Measurements from ENCODE around the gene SLC6A19.

Gene SLC6A19

DNA sequence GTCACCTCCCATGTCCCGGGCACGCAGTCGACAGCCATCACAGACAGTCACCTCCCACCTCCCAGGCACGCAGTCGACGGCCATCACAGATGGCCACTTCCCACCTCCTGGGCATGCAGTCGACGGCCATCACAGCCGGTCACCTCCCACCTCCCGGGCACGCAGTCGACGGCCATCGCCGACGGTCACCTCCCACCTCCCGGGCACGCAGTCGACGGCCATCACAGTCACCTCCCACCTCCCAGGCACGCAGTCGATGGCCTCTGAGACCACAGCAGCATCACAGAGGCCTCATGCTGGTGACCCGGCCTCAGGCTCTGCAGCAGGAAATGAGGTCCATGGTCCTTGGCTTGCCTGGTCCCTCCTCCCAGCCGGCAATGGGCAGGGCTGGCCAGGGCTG is 5.5 kb upstream of the SLC6A19 start:
- no peak for DNase-seq (ENCODE audit: low spot score)

DNA sequence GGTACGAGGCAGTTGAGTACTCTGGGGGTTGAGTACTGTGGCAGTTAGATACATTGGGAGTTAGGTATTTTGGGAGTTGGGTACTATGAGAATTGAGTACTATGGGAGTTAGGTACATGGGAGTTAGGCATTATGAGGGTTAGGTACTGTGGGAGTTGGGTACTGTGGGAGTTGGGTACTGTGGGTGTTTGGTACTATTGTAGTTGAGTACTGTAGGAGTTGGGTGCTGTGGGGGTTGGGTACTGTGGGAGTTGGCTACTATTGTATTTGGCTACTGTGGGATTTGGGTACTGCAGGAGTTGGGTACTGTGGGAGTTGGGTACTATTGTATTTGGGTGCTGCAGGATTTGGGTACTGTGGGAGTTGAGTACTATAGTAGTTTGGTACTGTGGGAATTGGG is 4.8 kb upstream of the SLC6A19 start:
- DNase-seq (ENCODE audit: low spot score): no peak

DNA sequence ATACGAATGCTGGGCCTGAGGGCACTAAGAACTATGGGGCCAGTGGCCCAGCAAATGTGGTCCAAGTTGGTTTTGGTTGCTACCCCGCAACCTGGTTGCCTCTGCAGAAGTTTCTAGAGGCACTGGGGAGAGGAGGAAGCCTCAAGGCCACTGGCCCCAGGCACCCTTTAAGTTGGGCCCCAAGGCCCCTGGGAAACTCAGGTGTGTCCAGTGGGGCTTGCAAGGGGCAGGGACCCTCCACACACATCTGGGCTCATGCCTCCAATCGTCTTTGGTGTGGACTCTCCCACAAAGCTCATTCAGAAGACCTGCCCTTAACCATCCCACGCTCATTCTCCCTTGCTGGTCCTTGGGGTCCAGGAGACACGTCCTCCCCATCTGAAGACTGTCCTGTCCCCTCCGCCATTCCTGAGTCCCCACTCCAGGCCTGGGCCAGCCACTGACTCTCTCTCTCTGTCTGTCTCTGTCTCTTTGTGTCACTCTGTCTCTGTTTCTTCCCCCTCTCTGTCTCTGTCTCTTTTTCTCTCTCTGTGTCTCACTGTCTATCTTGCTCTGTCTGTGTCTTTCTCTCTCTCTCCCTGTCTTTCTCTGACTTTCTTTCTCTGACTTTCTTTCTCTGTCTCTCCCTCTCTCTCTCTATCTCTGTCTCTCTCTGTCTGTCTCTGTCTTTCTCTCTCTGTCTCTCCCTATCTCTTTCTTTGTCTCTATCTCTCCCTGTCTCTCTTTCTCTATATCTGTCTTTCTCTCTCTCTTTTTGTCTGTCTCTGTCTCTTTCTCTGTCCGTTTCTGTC is 3.3 kb upstream of the SLC6A19 start:
- no peak for DNase-seq (ENCODE audit: low spot score)

DNA sequence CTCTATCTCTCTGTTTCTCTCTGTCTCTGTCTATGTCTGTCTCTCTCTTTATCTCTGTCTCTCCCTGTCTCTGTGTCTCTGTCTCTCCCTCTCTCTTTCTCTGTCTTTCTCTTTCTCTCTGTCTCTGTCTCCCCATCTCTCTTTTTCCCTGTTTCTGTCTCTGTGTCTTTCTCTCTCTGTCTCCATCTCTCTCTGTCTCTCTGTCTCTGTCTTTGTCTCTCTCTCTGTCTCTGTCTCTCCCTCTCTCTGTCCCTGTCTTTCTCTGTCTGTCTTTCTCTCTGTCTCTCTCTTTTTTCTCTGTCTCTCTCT is 2.1 kb upstream of the SLC6A19 start:
- no peak for DNase-seq (ENCODE audit: low spot score)

DNA sequence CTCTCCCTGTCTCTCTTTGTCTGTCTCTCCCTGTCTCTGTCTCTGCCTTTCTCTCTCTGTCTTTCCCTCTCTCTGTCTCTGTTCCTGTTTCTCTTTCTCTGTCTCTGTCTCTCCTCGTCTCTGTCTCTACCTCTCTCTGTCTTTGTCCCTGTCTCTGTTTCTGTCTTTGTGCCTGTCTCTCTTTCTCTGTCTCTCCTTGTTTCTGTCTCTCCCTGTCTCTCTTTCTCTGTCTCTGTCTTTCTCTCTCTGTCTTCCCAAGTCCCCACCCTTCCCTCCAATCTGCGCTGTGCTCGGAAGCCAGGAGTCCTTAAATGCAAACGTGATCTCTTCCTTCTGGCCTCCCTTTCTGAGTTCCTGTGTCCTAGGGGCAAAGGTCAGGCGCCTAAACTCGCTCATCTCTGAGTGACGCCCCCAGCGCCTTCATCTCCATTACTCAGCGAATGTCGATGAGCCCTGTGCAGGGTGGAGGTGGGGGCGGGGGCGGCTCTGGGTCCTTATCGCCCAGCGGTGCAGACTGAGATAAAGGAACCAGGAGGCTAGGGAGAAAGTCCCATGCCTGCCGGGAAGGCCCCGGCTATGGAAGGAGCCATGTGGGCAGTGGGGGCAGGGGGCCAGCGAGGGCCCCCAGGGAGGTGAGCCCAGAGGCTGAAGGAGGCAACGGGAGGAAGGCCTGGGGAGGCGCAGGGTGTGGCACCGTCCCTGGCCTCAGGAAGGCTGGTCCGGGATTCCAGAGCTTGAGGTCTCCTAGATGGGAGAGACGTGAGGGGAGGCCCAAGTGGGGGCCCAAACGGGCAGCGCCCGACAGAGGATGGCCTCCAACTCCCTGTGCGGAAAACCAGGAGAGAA is 1.5 kb upstream of the SLC6A19 start:
- DNase-seq (ENCODE audit: low spot score): no peak

DNA sequence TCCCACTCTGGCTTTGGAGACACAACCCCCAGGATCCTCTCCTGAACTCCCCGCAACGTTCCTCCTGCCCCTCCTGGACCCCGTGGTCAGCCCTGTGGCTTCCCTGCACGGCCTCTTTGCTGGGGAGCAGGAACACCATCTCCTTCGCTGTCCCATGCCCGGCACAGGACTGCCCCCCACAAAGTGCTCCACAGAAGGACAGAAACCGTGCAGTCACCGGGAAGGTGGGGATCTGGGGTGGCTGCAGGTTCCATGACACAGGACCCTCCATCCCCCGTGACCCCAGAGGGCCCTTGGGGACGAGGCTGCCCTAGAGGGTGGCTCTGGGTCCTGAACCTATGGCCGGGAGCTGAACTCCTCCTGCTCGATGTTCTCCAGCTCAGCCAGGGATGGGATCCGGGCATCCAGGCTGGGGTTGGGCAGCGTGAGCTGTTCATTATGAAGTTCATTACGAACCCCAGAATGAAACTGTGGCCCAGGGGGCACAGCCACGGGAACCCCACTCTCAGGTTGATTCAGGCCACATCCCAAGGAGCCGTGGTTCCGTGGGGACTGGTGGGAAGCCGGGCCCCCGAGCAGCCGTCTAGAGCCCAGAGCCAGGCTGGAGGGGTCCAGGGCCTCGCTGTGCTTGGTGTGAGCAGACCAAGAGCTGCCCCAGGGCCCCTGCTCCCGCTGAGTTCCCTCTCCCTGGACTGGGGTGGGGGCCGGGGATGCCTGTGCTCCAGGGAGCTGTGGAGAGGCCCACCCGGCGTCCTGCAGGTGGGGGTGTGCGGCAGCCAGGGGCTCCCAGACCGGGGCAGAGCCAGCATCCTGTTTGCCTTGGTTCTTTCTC is 684 bp upstream of the SLC6A19 start:
- no peak for DNase-seq (ENCODE audit: low spot score)

DNA sequence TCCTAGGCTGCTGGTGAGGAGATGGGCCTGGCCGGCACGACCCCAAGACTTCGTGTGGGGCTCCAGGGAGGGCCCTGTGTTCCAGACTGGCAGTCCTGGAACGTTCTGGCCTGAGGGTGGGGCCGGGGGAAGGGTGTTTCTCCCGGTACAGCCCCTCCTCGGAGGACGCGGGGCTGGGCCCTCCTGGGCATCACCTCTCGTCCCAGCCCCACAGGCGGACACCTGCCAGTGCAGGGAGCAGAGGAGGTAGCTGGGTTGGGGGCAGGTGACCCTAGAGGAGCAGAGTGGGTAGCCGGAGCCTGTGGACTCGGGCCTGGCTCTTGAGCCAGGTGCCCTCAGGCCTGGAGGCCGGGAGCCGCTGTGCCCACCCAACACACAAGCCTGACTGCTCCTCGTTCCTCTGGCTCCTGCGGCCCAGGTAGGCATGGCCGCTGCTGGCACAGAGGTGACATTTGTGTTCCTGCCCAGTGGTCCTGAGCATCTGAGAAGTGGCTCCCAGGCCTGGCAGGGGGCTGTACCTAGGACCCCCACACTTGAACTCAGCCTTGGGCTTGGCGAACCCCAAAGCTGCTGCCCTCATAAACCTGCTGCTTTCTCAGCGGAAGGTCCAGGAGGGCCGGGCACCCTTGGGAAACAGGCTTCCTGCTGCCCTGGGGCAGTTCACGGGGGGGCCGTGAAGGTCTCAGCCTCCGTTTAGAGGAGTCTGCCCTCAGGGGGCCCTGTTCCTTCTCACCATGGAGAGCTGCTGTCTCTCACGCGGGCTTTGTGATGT is 817 bp downstream of the SLC6A19 start:
- no peak for DNase-seq (ENCODE audit: low spot score)

DNA sequence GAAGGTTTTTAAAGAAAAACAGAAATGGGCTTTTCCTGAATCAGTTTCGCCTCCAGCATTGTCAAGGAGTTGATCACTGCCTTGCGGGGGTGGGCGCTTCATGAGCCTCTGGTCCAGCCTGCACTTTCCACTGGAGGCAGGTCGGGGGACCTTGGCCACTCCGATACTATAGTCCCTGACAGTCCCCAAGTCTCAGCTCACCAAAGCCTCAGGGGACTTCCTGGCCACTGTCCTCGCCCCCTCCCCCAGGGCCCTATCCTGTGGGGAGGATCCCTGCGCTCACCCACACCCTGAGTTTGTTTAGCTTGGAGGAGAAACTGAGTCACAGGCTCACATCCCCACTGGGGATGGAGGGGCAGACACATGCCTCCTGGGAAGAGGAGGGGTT is 1.4 kb downstream of the SLC6A19 start:
- no peak for DNase-seq (ENCODE audit: low spot score)

DNA sequence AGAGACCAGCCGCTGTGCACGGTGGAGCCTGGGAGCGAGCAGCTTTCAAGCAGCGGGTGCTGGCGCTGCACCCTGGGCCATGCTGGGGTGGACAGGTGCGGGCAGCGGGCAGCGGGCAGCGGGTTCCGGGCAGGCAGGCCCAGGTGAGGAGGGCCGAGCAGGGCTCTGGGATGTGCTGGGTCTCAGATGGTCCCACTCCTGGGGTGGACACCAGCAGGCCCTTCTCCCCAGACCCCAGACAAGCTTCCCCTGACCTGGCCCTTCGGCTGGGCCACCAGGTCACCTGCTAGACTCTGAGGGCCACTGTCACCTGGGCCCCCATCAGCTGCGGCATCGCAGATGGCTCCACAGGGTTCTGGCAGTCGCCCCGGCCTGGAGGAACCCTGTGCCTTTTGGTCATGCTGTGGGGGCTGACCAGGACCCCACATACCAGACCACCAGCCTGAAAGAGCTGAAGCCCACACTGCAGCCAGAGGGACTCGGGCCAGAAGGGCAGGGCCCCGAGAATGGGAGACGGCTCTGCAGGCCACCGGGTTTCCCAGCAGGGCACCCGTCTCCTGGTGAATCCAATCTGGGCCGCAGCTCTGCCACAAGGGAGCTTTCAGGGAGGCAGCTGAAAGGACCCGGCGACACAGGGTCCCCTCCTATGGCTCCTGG is 2.0 kb downstream of the SLC6A19 start:
- no peak for DNase-seq (ENCODE audit: low spot score)

DNA sequence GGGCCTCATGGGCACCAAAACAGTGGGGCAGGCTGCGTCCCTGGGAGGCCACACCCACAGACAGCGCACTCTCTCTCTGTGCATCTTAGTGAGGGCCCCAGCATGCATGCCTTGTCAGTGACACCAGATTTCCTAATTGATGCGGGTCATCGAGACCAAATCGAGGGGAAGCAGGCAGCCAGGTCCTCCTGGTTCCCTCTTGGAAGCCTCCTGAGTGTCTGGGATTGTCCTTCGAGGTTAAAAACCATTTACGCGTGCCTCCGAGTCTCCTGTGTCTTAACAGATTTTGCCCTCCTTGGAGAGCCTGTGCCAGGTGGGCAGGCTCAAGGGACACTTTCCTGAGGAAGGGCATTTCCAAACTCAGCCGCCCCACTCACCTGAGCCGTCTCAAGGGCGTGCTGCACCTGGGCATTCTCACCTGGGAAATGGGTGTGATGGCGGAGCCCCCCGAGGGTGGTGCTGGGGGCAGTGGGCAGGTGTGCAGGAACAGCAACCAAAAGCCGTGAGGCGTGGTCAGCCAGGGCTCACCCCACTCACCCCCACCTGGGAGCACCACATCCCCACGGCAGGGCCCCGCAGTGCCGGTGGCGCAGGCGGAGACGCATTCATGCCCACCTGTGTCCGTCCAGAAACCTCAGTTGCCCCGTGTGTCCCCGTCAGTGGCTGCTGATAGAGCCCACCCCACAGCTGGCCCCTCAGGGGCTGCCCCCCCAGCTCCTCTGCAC is 2.7 kb downstream of the SLC6A19 start:
- DNase-seq (ENCODE audit: low spot score): no peak

DNA sequence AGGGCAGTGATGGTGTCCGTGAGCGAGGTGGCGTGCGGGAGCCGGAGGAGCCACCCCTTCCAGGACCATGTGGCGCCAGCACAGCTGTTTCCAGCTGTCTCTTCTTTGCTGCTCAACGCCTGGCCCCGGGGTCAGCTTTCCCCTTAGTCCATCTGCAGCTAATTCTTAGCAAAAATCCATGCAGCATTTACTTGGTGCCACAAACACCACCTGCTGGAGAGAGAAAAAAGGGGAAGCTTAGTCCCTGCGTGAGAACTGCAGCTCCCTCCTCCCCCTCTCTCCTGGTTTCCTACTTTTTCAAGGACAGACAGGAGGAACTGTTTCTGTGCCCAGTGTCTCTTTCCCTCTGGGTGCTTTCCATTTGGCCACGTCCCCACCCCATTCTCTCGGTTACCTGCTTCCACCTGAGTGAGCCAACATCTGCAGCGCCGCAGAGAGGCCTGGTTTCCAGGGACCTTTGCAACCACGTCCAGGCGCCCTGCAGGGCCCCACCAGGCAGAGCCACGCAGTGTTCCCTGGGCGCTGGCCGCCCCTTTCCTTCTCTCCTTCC is 3.4 kb downstream of the SLC6A19 start:
- DNase-seq (ENCODE audit: low spot score): peak; percentile 57

DNA sequence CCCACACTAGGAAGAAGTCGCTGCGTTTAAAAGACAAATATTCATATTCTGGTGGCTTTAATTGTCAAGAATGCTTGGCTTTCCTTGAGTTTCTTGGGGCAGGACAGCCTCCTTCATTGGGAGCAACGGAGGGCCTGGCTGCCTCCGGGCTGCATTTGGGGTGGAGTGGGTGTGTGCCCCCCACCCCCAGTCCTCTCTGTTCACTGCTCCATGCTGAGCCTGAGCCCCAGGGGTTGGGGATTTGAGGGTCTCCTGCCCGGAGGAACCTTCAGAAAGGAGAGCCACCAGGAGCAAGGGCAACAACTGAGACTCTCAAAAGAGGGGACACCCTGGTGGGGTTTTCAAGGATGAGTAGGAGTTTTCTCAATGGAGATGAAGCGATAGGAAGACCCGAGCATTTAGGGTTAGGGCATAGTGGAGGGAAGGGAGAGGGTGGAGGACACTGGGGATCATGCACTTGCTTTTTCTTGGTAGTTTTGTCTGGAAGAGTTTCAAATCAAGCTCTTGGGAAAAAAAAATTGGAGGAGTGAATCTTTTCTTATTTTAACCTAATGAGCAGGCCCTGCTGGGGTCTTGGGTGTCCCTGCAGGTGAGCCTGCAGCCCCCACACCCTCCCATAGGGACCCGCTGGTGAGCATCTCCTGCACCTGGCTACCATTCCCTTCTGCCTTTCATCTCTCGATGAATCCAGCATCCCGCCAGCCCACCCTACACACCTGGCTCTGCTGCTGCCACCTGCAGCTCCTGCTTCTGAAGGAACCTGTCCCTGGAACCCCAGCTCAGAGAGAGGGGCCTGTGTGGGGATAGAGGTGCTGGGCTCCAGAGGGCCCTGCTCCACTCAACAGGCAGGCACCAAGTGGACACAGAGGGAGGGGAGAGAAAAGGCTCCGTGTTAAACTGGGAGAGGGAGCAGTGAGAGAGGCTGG is 4.1 kb downstream of the SLC6A19 start:
- no peak for DNase-seq (ENCODE audit: low spot score)

DNA sequence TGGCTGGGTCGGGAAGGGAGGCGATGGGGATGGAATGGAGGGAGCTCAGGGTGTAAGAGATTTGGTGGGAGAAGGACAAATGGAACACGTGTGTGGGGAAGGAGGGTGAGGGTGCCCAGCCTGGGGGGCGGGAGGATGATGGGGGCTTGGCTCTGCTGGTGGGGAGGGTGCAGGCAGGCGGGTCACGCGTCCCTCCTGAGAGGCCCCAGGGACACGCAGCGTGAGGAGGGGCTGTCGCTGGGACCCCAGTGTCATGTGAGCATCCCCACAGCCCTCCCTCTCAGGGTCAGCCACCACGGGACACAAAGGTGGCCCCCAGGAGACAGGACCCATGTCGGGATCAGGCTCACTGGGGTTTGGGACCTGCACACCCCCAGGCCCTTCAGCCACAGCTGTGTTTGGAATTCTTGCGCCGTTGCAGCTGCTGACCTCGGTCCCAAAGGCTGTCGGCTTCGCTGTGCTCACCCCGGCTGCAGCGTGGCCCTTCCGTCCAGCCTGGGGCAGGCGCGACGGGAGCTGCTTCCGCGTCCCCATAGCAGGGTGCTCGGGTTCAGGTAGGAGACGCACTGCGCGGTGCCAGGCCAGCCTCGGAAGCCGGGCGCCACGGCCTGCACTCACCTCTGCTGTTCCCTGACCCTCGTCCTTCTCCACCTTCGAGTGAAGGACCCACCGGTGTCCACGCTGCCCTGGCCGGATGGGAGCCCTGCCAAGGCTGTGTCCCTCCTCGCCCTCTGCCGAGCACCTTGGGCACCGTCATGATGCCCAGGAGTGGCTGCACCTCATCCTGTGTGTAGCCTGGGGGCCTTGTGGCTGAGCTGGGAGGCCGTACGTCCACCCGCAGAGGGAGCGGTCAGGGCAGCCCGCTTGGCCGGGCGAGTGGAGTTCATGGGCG is 5.4 kb downstream of the SLC6A19 start:
- DNase-seq (ENCODE audit: low spot score): no peak

DNA sequence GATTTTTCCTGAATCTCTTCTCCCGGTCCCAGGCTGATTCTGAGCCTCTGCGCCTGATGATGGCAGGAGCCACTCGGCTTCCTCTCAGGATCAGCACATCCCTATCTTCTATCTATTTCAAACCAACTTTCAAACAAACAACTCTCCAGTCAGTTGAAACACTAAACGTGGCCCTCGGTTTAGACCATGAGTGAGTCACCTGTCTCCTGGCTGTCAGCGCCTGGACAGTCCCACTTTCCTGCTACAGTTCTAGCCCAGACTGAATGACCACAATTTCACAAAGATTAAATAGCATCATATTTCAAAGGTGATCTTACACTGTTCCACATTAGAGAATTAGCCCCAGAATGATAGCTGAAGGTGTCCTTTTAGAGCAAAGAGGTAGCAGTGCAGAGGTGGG is 6.2 kb downstream of the SLC6A19 start:
- no peak for DNase-seq (ENCODE audit: low spot score)

DNA sequence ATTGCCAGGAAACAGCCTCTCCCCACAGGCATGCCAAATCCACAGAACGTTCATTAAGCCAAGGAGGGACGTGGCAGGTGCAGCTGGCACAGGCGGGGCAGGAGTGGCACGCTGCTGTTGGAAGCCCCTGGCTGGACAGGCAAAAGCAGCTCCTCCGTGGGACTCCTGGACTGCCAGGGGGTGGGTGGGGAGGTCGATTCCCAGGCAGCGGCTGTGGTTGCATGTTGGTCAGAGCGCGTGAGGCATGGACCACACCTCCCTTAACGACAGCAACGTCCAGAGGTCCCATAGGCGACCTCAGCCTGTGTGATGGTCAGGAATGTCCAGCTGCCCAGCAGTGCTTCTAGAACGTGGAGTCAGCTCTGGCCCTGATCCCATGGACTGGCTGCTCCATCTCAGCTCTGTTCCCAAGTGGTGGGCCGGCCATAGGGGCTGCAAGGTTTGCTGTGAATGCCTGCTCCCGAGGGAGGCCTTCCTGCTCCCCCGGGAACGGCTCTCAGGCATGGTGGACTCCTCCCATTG is 6.9 kb downstream of the SLC6A19 start:
- DNase-seq (ENCODE audit: low spot score): no peak

DNA sequence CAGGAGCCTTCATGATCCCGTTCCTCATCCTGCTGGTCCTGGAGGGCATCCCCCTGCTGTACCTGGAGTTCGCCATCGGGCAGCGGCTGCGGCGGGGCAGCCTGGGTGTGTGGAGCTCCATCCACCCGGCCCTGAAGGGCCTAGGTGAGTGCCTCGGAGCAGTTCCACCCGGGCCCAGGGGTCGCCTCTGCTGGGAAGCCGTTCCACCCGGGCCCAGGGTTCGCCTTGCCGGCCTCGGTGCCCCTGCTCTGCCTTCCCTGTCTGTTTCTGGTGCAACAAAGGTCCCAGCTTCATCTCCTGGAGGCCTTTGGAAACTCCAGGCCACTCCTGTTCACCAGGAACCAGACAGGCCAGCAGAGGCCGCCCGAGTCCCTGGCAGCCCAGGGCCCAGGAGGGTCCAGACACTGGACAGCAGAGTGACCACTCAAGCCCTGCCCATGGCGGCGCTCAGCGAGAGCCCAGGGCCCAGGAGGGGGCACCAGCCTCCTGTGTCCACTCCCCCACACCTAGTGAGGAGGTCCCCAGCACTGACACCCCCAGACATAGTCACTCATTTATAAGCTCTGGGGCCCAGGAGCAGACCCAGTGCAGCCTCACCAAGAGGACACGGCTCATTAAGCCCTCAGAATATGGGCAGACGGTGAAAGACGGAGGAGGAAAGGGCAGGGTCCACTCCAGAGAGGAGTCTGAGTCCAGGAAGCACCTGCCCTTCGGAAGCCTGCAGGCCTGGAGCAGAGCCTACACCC is 7.5 kb downstream of the SLC6A19 start:
- no peak for DNase-seq (ENCODE audit: low spot score)

DNA sequence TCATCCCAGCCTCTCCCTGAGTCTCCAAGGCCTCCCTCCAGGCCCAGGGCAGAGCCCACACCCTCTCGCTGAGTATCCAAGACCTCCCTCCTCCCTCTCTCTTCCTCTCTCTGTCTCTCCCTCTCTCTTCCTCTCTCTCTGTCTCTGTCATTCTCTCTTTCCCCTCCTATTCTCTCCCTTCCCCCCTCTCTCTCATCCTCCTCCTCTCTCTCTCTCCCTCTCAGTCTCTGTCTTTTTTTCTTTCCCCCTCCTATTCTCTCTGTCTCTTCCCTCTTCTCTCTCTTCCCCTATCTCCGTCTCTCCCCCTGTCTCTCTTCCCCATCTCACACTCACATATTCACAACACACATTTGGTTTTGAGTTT is 8.1 kb downstream of the SLC6A19 start:
- no peak for DNase-seq (ENCODE audit: low spot score)

All from Ammon's horn (tissue), 1 donor.